D721Med (cell line): ENCODE results near the gene C1orf210.

Experiments used
- DNase-seq: peaks from one replicate; pipeline ENCODE4 v3.0.0; 2011; ENCODE audit warnings: low spot score; ENCODE audit not compliant: insufficient read length
- FAIRE-seq: peaks from 2 replicates; lab custom pipeline; 2011; peaks lifted over from hg19 to GRCh38; lab: Jason Lieb, UNC
- CTCF ChIP-seq: IDR thresholded peaks from 2 replicates; pipeline ENCODE4 v1.5.1; 2012; ENCODE audit warnings: mild to moderate bottlenecking, control low read depth; ENCODE audit not compliant: insufficient read depth; ENCODE audit errors: missing control alignments

Gene C1orf210

DNA sequence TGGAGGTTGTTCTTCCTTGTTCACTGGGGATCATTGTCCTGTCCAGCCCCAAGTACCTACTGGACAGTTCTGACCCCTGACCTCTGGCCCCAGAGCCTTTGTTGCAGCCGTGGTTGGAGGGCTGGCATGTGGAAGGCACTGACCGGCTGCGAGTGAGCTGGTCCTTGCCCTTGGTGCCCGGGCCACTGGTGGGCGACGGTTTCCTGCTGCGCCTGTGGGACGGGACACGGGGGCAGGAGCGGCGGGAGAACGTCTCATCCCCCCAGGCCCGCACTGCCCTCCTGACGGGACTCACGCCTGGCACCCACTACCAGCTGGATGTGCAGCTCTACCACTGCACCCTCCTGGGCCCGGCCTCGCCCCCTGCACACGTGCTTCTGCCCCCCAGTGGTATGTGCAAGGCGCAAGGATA, 26.8 kb upstream of the C1orf210 start:
- DNase-seq (no peak), FAIRE-seq (no peak)
- no peak for TF ChIP-seq CTCF

- FAIRE-seq (no peak), DNase-seq (no peak)
- TF ChIP-seq CTCF: no peak
Measured at GRCh38 chr1:43311521-43311920, 26.1 kb upstream of the C1orf210 start.

DNA sequence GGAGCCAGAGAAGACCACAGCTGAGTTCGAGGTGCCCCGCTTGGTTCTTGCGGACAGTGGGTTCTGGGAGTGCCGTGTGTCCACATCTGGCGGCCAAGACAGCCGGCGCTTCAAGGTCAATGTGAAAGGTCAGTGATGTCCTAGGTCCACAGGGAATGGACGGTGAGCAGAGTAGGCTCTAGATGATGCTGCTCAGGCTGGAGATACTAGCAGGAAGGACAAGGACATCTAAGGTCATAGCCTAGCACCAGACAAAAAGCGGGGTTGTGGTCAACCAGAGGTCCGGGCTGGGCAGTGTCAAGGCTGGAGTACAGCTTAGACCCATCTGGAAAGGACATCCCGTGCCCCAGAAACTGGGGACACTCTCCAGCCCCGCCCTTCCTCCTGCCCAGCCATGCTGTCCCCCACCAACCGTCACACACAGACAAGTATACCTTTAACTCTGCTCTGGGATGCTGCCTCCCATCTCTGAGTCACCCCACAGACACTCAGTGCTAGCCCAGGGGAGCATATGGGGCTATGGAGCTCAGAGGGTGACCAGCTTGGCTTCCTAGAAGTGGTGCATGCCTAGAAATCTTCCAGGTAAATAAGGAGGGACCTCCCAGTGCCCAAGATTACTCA, 24.1 kb upstream of the C1orf210 start:
- FAIRE-seq (no peak), DNase-seq (no peak)
- no peak for TF ChIP-seq CTCF

GRCh38 chr1:43308635-43309404, 23.4 kb upstream of the C1orf210 start:
- no peak for DNase-seq
- TF ChIP-seq CTCF: no peak
- FAIRE-seq: no peak

DNA sequence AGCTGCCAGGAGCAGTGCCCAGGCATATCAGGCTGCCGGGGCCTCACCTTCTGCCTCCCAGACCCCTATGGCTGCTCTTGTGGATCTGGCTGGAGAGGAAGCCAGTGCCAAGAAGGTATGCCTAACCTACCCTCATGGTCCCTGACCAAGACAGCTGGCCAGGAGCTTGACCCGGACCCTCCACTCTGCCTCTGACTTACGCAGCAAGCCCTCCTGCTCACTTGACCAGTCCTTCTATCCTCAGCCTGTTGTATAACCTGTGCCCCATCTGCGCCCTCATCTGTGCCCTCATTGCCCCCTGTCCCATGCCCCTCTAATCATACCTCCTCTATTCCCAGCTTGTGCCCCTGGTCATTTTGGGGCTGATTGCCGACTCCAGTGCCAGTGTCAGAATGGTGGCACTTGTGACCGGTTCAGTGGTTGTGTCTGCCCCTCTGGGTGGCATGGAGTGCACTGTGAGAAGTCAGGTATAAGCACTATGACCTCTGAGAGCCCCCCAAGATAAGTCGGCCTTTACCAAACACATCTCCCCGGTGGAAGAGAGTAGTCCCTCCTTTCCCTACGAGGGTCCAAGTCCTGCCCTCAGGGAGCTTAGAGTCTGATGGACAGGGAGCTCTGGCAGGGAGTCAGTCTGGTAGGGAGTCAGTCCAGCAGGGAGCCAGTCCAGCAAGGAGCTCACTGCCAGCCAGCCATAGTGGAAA, 22.2 kb upstream of the C1orf210 start:
- no peak for DNase-seq
- TF ChIP-seq CTCF: no peak
- FAIRE-seq: no peak

GRCh38 chr1:43306688-43307457, 21.5 kb upstream of the C1orf210 start:
- DNase-seq (no peak), FAIRE-seq (no peak)

More at GRCh38 chr1:43306688-43307457, 21.5 kb upstream of the C1orf210 start:
- no peak for TF ChIP-seq CTCF
